ENCODE measurements around the gene ARHGEF37.
"Not testable (repeated sequence)": the region's sequence is repeated elsewhere in the genome, so short reads cannot be mapped to it uniquely, and the experiment has no call there.

Gene ARHGEF37

GRCh38 chr5:149649730-149650129 is 68.4 kb downstream of the ARHGEF37 start:
- DNase-seq (ENCODE audit: low read depth), result not testable (repeated sequence)

GRCh38 chr5:149651686-149652085 is 70.4 kb downstream of the ARHGEF37 start:
- DNase-seq (ENCODE audit: low read depth), result no peak

GRCh38 chr5:149652697-149653096 is 71.4 kb downstream of the ARHGEF37 start:
- DNase-seq (ENCODE audit: low read depth), result no peak

GRCh38 chr5:149654231-149654630 is 72.9 kb downstream of the ARHGEF37 start:
- DNase-seq (ENCODE audit: low read depth), result no peak

- no peak for DNase-seq (ENCODE audit: low read depth)
Observed at GRCh38 chr5:149654883-149655505, 73.7 kb downstream of the ARHGEF37 start.

GRCh38 chr5:149656576-149657182 is 75.4 kb downstream of the ARHGEF37 start:
- no peak for DNase-seq (ENCODE audit: low read depth)

- DNase-seq (ENCODE audit: low read depth), result no peak
Observed at GRCh38 chr5:149657324-149657723, 76.0 kb downstream of the ARHGEF37 start.

- DNase-seq (ENCODE audit: low read depth), result no peak
Observed at GRCh38 chr5:149658299-149658698, 77.0 kb downstream of the ARHGEF37 start.

GRCh38 chr5:149664083-149664482 is 82.8 kb downstream of the ARHGEF37 start:
- no peak for DNase-seq (ENCODE audit: low read depth)

GRCh38 chr5:149664666-149665415 is 83.5 kb downstream of the ARHGEF37 start:
- DNase-seq (ENCODE audit: low read depth), result no peak

GRCh38 chr5:149665416-149666175 is 84.3 kb downstream of the ARHGEF37 start:
- no peak for DNase-seq (ENCODE audit: low read depth)

- no peak for DNase-seq (ENCODE audit: low read depth)
Observed at GRCh38 chr5:149666212-149666852, 85.0 kb downstream of the ARHGEF37 start.

- no peak for DNase-seq (ENCODE audit: low read depth)
Observed at GRCh38 chr5:149667084-149667828, 86.0 kb downstream of the ARHGEF37 start.

GRCh38 chr5:149667829-149668330 is 86.6 kb downstream of the ARHGEF37 start:
- DNase-seq (ENCODE audit: low read depth), result no peak

- DNase-seq (ENCODE audit: low read depth), result not testable (repeated sequence)
Observed at GRCh38 chr5:149669273-149669672, 88.0 kb downstream of the ARHGEF37 start.

GRCh38 chr5:149671544-149671943 is 90.2 kb downstream of the ARHGEF37 start:
- DNase-seq (ENCODE audit: low read depth), result no peak

- no peak for DNase-seq (ENCODE audit: low read depth)
Observed at GRCh38 chr5:149672701-149673476, 91.6 kb downstream of the ARHGEF37 start.

- DNase-seq (ENCODE audit: low read depth), result no peak
Observed at GRCh38 chr5:149674686-149675085, 93.4 kb downstream of the ARHGEF37 start.

GRCh38 chr5:149675610-149676201 is 94.4 kb downstream of the ARHGEF37 start:
- DNase-seq (ENCODE audit: low read depth), result no peak

- no peak for DNase-seq (ENCODE audit: low read depth)
Observed at GRCh38 chr5:149677731-149678130, 96.4 kb downstream of the ARHGEF37 start.
